ENCODE data around the gene TTLL12. TPM values are rescaled to one million over a fixed set of nuclear protein-coding genes. Genes with fewer than 3 reads are reported as not detected.

TTLL12 gene
- polyA plus RNA-seq, 1 donor, result 22.2 TPM

DNA sequence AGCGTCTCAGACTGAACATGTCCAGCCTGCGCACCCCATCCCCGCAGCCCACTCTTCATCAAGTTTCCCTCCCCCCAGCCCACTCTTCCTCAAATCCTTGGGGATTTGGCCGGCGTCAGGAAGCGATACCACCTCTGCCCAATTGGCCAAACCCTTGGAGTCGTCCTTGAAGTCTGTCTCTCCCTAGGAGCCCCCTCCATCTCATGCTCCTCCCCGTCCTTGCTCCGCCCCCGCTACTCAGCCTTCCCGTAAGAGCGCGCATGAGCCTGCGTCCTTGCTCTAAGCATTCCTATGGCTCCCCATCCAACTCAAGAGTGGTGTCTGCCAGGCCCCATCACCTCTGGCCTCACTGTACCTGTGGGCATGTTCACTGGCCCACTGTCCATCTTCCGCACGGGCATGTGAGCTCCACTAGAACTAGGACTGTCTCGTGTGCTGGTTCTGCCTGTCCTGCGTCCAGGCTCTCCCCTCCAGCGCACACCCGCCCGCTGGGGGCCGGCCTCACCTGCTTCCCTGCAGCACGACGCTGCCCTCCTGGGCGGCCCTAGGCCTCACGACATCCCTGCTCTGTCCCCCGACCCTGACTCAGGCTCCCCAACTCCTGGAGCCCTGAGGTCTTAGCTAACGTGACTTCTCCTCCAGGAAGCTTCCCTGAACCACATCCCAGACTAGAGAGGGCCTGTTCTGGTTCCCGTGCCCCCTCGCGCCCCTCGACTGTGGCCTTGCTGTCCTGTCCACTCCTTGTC lies 30.5 kb upstream of the TTLL12 start:
- no peak for DNase-seq

DNA sequence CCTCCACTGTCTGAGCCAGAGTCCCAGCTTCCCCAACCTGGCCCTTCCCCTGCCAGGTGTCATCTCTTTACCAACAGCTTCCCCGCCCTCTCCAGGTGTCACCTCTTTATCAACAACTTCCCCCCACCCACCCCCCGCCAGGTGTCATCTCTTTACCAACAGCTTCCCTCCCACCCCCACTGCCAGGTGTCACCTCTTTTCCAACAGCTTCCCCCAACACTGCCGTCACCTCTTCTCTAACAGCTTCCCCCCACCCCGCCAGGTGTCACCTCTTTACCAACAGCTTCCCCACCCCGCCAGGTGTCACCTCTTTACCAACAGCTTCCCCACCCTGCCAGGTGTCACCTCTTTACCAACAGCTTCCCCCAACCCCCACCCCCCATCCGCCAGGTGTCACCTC lies 29.8 kb upstream of the TTLL12 start:
- no peak for DNase-seq

DNA sequence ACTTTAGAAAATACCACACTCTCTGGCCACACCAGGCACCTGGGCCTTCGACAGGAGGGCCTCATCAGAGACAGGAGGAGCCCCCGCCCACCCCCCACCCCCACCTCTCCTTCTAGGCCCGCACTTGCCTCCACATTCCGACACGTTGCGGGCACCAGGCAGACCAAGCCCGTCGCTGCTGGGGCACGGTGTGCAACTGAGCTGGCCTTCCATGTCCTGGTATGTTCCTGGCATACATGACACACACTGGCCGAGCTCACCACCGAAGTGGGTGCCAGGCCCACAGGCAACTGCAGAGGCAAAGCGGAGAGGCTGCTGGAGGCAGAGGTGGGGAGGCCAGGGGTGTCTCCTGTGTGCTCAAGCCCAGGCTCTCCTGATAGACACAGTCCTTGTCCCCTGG lies 27.0 kb upstream of the TTLL12 start:
- no peak for DNase-seq

DNA sequence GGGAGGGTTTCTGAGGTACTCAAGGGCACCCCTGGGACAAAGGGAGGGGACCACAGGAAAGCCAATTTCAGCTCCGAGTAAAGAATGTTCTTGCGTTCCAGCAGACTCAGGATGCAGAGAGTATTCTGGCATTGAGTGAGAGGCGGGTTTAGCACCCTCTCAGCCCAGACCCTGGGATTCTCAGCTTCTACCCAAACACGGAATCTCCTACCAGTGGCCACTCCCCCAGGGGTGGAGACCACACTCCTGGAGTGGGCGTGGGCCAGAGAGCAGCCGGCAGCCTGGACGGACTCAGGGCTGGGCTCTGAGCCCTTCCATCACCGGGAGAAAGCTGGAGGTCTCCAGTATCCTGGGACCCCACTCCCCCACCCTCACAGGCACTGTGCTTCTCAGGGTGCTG lies 26.1 kb upstream of the TTLL12 start:
- no peak for DNase-seq

DNA sequence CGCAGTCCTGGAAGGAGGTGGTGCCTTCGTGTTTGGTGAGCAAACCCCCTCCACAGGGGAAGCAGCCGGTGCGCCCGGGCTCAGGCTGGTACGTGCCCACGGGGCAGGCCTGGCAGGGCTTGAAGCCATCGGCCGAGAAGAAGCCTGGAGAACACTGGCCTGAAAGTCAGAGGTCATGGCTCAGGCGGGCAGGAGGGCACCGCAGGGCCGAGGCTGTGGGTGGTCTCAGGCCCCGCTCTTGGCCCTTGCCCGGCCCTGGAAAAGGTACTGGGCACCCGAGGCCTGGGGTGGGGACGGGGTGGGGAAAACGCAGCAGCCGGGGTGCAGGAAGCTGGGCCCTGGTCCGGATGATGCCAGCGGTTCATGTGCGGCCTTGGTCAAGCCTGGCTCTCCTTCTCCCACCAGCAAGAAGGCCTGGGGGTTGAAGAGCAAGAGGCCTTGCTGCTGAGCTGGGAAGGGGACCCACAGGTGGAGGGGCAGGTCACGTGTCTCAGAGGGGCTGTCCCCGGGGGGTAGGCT lies 25.6 kb upstream of the TTLL12 start:
- no peak for DNase-seq

DNA sequence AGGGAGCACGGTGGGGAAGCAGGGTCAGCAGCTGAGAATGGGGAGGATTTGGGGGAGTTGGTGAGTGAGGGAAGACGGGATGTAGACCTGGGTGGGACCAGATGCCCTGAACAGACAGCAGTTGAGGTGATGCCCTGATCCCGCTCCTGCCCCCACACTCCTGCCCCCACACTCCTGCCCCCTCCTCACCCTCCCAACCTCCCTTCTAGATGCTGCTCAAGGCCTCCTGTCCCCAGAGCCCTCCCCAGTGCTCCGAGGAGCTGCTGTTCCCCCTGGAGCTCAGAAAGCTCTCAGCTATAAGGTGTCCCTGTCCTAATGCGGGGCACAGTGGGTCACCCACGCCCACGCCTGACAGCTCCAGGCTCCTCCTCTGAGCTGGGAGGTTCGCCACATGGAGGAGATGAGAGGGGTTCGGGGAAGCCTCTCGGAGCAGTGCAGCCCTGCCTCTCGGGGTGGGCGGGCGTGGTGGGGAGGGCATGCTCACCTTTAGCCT lies 25.1 kb upstream of the TTLL12 start:
- DNase-seq, result no peak

DNA sequence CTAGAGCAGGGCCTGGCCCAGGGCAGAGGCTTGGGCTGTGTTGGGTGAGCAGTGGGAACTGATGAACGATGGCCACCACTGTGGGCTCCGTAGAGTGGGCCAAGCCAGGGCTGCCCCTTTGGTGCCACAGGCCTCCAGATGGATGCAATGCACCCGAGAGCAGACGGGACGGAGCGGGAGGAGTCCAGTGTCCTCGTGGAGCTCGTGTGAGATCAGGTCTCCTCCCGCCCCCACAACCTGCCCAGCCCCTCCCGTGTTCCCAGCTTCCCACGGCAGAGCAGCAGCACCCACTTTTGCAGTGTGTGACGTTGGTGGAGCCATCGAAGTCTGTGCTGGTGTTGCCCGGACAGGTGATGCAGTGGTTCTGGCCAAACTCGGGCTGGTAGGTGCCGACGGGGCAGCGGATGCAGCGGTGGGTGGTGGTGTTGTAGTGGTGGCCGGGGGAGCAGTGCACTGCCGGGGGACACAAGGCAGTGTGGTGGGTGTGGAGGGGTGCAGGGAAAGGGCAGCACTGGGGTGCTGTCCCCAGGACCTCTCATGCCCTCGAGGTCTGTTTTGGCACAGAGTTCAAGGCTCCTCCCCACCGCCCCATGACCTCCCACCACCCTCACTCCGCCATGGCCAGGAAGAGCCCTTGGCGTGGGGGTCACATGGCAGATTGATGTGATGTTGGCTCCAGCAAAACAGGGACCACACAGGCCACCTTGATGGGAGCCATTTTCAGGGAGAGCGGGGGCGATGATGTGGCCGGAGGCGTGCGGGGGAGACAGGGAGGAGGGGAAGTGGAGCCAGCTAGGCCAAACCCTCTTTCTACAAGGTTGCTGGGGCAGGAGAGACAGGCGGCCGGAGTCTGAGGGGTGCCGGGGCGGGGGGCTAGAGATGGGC lies 23.9 kb upstream of the TTLL12 start:
- no peak for DNase-seq

DNA sequence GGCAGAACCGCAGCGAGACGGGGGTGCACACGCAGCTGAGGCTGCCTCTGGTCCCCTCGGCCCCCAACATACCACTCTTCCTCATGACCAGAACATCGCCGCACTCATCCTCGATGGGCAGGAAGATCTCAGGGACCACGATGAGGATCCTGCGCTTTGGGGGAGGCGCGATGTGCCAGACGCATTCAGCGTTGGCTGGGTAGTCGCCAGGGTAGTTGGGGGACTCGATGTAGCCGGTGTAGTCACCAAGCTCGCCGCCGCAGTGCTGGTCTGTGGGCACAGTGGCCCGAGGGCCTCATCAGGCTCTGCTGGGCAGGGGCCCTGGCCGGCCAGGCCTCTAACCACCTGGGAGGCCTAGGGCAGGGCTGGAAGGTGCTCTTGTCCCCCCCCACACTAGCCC lies 23.0 kb upstream of the TTLL12 start:
- DNase-seq, result no peak

DNA sequence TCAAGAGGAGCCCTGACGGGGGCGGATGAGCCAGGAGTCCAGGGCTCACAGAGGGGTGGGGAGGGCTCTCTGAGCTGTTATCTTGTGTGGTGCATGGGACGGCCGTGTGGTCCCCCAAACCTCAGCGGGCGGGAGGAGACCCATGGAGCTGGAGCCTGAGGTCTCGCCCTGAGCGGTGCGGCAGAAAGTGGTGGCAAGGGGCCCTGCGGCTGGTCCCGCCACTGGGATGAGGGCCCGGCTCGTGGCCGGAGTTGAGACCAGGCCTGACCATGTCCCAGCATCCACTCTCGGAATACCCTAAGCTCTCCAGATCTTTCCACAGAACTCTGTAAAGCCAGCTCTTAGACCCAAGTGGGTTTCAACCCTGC lies 22.6 kb upstream of the TTLL12 start:
- DNase-seq, result no peak

DNA sequence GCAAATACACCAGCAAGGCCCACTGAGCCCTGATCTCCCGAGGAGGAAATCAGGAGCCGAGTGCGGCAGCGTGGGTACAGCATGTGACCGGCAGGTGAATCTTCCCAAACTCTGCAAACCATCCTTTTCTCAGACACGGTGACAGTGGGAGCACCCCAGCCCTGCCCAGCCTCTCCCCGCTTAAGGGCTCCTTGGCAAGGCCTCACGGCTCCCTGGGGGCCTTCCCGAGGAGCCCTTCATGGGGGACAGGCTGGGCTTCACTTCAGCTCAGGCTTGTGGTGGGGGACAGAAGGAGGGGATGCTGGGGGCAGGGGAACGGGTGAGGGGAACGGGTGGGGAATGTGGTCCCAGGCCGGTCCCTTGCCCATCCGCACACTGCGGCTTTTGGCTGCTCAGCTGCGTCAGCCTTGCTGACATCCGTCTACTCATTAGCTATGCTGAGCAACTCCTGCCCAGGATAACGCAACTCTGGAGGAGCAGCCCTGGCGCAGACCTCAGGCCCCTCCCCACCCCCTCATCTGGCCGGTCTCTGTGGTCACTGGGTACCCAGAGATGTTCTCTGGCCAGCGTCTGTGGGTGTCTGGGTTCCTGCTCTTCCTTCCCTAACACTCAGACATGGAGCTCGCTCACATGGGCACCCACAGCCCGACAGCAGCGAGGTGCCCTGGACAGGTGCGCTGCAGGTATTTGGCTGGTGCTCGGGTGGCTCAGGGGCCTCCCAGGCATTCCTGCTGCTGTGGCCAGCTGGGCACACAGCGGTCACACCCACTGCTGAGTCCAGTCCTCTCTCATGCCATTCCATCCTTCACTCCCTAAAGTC lies 22.0 kb upstream of the TTLL12 start:
- DNase-seq, result no peak

DNA sequence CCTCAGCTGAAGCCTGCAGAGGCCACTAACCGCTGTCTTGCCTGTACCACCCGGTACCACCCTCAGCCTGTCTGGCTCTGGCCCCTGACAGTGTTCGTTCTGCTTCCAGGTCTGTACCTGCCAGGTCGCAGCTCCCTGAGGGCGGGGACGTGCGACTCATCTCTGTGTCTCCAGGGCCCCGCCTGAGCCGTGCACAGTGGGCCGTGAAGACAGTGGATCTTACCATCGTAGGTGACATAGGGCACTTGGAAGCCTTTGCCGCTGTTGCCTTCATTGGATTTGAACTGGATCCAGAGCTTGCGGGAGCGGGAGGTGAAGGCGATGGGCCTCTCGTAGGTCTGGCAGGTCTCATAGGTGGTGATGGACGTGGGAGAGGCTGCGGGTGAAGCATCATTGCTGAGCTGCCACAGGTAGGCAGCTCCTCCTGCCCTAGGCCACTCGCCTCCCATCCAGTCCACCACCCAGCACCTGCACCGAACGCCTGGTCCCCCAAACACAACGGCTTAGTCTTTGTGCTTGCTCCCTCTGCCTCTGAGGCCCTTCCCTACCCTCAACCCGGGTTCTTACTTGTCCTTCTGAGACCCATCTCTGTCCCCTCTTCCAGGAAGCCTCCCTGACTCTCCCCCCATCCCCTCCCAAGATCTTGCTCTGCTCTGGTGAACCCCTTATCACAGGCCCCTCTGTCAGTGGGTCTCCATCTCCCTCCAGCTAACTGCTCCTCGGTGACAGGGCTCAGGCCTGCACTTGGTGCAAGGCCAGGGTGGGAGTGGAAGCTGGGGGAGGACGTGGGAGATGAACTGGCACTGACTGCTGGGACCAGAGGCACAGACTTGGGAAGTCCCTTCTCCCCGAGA lies 21.1 kb upstream of the TTLL12 start:
- DNase-seq, result no peak

DNA sequence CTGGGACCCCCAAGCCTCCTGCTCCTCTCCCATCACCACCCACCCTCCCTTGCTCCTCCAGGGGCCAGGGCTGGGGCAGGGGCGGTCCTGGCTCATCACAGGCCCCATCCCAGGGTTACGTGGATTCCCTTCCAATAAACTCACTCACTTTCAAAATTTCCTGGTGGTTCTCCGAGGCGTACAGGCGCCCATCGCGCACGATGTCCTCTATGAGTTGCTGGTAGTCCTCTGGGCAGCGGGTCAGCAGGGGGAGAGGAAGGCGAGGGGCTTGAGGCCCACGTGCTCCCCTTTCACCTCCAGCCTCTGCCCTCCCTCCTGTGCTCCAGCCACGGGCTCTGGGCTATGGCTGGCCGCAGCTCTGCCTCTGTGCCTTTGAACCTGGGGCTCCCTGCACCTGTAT lies 20.5 kb upstream of the TTLL12 start:
- no peak for DNase-seq

DNA sequence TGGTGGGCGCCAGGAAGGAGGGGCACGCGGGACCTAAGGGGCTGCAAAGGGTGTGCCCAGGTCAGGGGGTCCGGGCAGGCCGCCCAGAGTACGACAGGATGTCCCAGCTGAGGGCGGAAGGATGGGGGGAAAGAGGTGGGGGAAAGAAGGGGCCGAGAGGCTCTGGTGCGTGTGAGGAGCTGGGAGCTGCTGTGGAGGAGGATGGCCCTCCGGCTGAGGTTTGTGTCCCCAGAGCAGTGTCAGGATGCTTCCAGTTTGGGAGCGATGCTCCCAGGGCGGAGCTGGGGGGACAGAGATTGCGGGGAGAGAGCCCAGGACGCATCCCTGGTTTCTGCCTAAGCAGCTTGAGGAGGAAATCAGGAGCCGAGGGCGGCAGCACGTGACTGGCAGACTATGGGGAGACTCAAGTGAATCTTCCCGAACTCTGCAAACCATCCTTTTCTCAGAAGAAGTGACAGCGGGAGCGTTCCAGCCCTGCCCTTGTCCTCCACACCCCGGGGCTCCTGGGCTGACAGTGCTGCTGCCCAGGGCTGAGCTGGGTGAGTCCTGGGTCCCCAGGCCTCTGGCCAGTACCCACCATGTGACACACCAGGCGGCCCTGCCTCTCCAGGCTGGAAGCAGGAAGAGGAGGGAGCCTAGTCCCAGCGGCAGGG lies 19.7 kb upstream of the TTLL12 start:
- no peak for DNase-seq

DNA sequence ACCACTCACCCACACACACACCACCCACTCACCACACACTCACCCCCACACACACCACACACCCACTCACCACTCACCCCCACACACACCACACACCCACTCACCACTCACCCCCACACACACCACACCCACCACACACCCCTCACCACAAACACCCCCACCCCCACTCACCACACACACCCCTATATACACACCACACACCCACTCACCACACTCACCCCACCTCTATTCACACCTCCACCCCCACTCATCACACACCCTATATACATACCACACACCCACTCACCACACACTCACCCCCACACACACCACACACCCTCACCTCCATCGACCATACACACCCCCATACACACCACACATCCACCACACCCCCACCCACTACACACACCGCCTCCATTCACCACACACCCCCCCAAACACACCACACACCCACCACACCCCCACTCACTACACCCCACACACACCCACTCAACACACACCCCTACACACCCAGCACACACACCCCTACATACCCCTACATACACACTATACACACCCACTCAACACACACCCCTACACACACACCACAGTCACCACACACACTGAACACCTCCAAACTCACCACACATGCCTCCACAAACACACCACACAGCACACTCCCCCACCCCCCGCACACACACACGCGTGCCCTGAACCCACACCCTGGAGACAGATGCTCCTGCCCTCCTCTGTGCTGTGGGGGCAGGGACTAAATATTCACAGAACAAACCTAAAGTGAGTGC lies 19.0 kb upstream of the TTLL12 start:
- no peak for DNase-seq

DNA sequence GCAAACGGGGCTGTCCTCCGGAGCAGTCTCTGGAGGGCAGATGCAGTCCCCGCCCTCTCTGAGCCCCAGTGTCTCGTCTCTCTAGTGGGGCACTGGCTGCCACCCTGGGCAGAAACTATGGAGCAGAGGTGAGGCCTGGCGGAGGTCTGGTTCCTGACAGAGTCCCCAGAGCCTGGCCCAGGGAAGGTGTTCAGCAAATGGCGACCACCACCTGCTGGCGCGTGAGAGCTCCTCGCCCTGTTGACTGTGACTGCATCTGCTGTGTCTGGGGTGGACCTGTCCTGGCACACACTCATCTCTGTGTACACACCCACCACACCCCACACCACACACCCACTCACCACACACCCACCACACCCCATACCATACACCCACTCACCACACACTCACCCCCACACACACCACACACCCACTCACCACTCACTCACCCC lies 18.3 kb upstream of the TTLL12 start:
- no peak for DNase-seq

DNA sequence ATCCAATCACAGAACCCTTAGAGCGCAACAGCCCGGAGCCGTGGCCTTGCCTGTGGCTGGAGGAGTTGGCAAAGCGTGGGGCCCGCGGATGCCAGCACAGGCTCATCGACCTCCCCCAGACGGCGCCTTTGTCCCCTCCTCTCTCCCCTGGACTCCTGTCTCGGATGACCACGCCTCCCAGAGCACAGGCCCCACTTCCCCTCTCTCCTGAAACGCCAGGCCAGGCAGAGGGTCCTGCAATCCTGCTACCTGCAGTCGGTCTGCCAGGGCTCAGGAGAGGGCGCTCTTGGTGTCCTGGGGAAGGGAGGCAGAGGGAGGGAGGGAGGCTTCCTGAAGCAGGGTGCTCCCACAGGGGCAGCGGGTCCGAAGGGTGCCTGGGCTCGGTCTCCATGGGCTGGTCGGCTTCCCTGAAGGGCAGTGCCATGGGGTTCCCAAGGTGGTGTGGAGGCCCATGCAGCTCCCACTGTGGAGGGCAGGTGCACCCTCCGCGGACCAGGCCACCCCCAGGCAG lies 16.6 kb upstream of the TTLL12 start:
- peak; percentile 66 for DNase-seq

DNA sequence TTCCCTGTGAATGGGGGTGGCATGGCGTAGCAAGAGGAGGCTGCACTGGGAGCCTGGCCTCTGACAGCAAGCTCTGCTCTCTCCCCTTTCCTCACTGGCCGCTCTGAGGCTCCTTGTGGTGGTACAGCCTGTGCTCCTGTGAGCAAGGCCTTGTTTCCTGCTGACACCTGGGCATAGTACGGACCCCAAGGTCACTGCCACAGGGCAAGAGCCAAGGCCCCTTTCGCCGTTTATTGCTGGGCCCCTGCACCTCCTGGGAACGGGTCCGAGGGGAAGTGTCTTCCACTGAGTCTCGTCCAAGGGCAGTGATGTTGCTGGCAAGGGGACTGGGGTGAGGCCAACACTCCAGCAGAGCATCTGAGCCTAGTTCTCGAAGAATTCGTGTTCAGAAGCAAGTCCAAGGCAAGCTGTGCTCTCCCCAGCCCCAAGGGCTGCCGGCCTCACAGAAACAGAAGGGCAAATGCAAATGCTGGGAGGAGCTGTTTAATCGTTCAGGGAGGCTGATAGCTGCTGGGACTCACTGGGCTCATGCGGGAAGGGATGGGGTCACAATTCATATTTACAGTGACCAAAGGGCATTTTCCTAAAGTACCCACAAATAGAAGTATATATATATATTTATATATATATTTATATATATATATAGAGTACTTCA lies 15.9 kb upstream of the TTLL12 start:
- no peak for DNase-seq

DNA sequence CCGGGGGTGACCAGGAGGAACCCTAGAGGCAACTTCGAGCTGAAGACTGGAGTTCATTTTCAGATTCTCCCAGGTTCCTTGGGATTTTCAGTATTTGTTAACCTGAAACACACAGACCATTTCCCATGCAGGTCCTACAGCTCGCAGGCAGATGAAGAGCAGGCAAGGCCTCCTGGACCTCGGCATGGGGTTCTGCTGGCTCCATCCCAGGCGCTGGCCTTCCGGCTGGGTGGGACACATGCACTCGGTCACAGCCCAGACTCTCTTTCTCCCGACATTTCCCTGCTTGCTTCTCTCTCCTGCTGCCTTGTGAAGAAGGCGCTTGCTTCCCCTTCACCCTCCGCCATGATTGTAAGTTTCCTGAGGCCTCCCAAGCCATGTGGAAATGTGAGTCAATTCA lies 15.4 kb upstream of the TTLL12 start:
- DNase-seq, result no peak

All from left kidney (tissue), 2 donors.